Keratinocyte (primary cell): ENCODE results near the gene HCRTR2. TPM values are rescaled to one million over a fixed set of nuclear protein-coding genes. Genes with fewer than 3 reads are reported as not detected.

Experiments used
- DNase-seq: peaks from one replicate; pipeline ENCODE4 v3.0.0-alpha.2; 2011; ENCODE audit warnings: low read depth, missing footprints, low spot score
- FAIRE-seq: peaks from 2 replicates; lab custom pipeline; 2011; peaks lifted over from hg19 to GRCh38; lab: Jason Lieb, UNC
- H2AFZ ChIP-seq: 2 replicates; pipeline ENCODE4 v1.6.0; 2012; ENCODE audit warnings: low read length, control low read depth, inconsistent platforms; ENCODE audit not compliant: control insufficient read depth
- H3K27ac ChIP-seq: 2 replicates; pipeline ENCODE4 v1.5.1; 2011; ENCODE audit warnings: low read length; ENCODE audit not compliant: control insufficient read depth, insufficient read depth
- H3K27me3 ChIP-seq: 3 replicates; pipeline ENCODE4 v1.6.0; 2011; ENCODE audit warnings: low read length; ENCODE audit not compliant: control insufficient read depth, insufficient read depth; ENCODE audit errors: extremely low read depth
- H3K36me3 ChIP-seq, 2 experiments: 2 replicates in 1 of 2; 3 replicates in 1 of 2; pipeline ENCODE4 v1.5.1; 2011; ENCODE audit warnings: low read length in 2 of 2, mild to moderate bottlenecking in 1 of 2; ENCODE audit not compliant: control insufficient read depth in 2 of 2, insufficient read depth in 2 of 2; ENCODE audit errors: extremely low read depth in 1 of 2
- H3K4me1 ChIP-seq: 3 replicates; pipeline ENCODE4 v1.5.1; 2011; ENCODE audit warnings: low read length; ENCODE audit not compliant: control insufficient read depth, insufficient read depth; ENCODE audit errors: extremely low read depth
- H3K4me2 ChIP-seq: 3 replicates; pipeline ENCODE4 v1.6.0; 2011; ENCODE audit warnings: low read depth, low read length; ENCODE audit not compliant: control insufficient read depth, insufficient read depth; ENCODE audit errors: extremely low read depth
- H3K4me3 ChIP-seq, 3 experiments: fragments of 200-600 bp in 1 of 3; sonication (generic) in 1 of 3; 2 replicates in 2 of 3; 3 replicates in 1 of 3; pipeline ENCODE4 v1.5.1; 2011 to 2016; ENCODE audit warnings: low read length in 3 of 3, mild to moderate bottlenecking in 3 of 3, control low read depth in 2 of 3, inconsistent platforms in 1 of 3, low read depth in 1 of 3, mixed read lengths in 1 of 3, mixed run types in 1 of 3, moderate library complexity in 1 of 3; ENCODE audit not compliant: control insufficient read depth in 2 of 3, insufficient read depth in 2 of 3; ENCODE audit errors: extremely low read depth in 1 of 3
- H3K79me2 ChIP-seq: 2 replicates; pipeline ENCODE4 v1.6.0; 2012; ENCODE audit warnings: low read length; ENCODE audit not compliant: control insufficient read depth, insufficient read depth
- H3K9ac ChIP-seq: 3 replicates; pipeline ENCODE4 v1.6.0; 2011; ENCODE audit warnings: low read length; ENCODE audit not compliant: control insufficient read depth, insufficient read depth; ENCODE audit errors: extremely low read depth
- H3K9me1 ChIP-seq: 3 replicates; pipeline ENCODE4 v1.6.0; 2011; ENCODE audit warnings: low read length; ENCODE audit not compliant: control insufficient read depth, insufficient read depth; ENCODE audit errors: extremely low read depth
- H3K9me3 ChIP-seq: 2 replicates; pipeline ENCODE4 v1.5.1; 2012; ENCODE audit warnings: low read depth, low read length; ENCODE audit not compliant: control insufficient read depth
- H4K20me1 ChIP-seq: 3 replicates; pipeline ENCODE4 v1.6.0; 2011; ENCODE audit warnings: low read length; ENCODE audit not compliant: control insufficient read depth, insufficient read depth; ENCODE audit errors: extremely low read depth
- CTCF ChIP-seq, 3 experiments: IDR thresholded peaks in 1 of 3; conservative IDR thresholded peaks in 1 of 3; optimal IDR thresholded peaks in 1 of 3; 2 replicates in 2 of 3; 3 replicates in 1 of 3; pipeline versions ENCODE3 to v1.5.1; 2011; ENCODE audit warnings: low read length in 3 of 3, mild to moderate bottlenecking in 3 of 3, moderate library complexity in 2 of 3, control low read depth in 1 of 3, inconsistent platforms in 1 of 3; ENCODE audit not compliant: insufficient read depth in 2 of 3; ENCODE audit errors: extremely low read depth in 1 of 3
- EZH2 ChIP-seq: IDR thresholded peaks from one replicate; pipeline ENCODE4 v1.6.1; 2012; ENCODE audit warnings: inconsistent platforms, mild to moderate bottlenecking, low read length, moderate library complexity
- dilution Hi-C: fragments of 300-500 bp; cut with MboI; formaldehyde crosslinking; loops from one replicate; pipeline ENCODE4 v1.7.0; 2020; ENCODE audit warnings: low sequenced_read_pairs; ENCODE audit not compliant: extremely low pct_ligation_motif_present
- polyA plus RNA-seq, 5 experiments: library from polyadenylated mRNA; depleted of rRNA in 3 of 5; stranded (reverse) in 3 of 5; stranded (forward) in 1 of 5; unstranded in 1 of 5; fragments of >200 nt; gene quantifications; 1 replicate in 1 of 5; 2 replicates in 3 of 5; 3 replicates in 1 of 5; pipeline versions ENCODE4 v1.2.1 to v1.2.3, GENCODE V29; 2011 to 2012; ENCODE audit warnings: missing spikeins in 2 of 5, low read depth in 1 of 5, low replicate concordance in 1 of 5

The HCRTR2 gene
- polyA plus RNA-seq, 1 donor (not counting 4 experiments of a cell fraction or from before 2014, with no cell fraction given) = not detected

GRCh38 chr6:55319961-55320695 is 145.8 kb downstream of the HCRTR2 start:
- no peak overlapping the region for H3K27ac ChIP-seq
- H4K20me1 ChIP-seq = no peaks in the 10 kb centered on the region
- no peaks in the 10 kb centered on the region for H3K9me3 ChIP-seq
- no peak overlapping the region for H3K9ac ChIP-seq
- no peaks in the 10 kb centered on the region for H3K4me1 ChIP-seq
- H3K9me1 ChIP-seq = no peaks in the 10 kb centered on the region
- no peaks in the 10 kb centered on the region for H3K36me3 ChIP-seq
- FAIRE-seq (no peak), DNase-seq (no peak)
- no peaks in the 10 kb centered on the region for H3K27me3 ChIP-seq
- H3K79me2 ChIP-seq = no peaks in the 10 kb centered on the region
- dilution Hi-C loops = no loop called here
- no peak overlapping the region for H3K4me3 ChIP-seq
- no peak overlapping the region for H3K4me2 ChIP-seq
- H2AFZ ChIP-seq = no peak overlapping the region
- no peak for TF ChIP-seq CTCF (optimal IDR thresholded peaks at IDR 0.05 in 1 of 3, IDR thresholded peaks at IDR 0.05 in 1 of 3, conservative IDR thresholded peaks at IDR 0.05 in 1 of 3; ENCODE audit: extremely low read depth in 1 of 3, insufficient read depth in 2 of 3, low read length in 3 of 3)
- TF ChIP-seq EZH2 = no peak

GRCh38 chr6:55320696-55321086 is 146.4 kb downstream of the HCRTR2 start:
- Histone ChIP-seq H3K9me1 (no peaks in the 10 kb centered on the region), H3K4me3 (no peak overlapping the region), H3K27me3 (no peaks in the 10 kb centered on the region), H3K4me1 (no peaks in the 10 kb centered on the region), H3K79me2 (no peaks in the 10 kb centered on the region), H3K4me2 (no peak overlapping the region), H3K9me3 (no peaks in the 10 kb centered on the region), H3K9ac (no peak overlapping the region), H3K27ac (no peak overlapping the region), H2AFZ (no peak overlapping the region), H3K36me3 (no peaks in the 10 kb centered on the region), H4K20me1 (no peaks in the 10 kb centered on the region)
- no peak for TF ChIP-seq CTCF (optimal IDR thresholded peaks at IDR 0.05 in 1 of 3, IDR thresholded peaks at IDR 0.05 in 1 of 3, conservative IDR thresholded peaks at IDR 0.05 in 1 of 3; ENCODE audit: extremely low read depth in 1 of 3, insufficient read depth in 2 of 3, low read length in 3 of 3)
- TF ChIP-seq EZH2 = no peak
- DNase-seq = no peak
- no peak for FAIRE-seq
- dilution Hi-C loops = no loop called here
